ENCODE data around the gene ENDOU.

GRCh38 chr12:47722941-47723631 is 2.2 kb downstream of the ENDOU start:
- TF ChIP-seq, protein P1, sequence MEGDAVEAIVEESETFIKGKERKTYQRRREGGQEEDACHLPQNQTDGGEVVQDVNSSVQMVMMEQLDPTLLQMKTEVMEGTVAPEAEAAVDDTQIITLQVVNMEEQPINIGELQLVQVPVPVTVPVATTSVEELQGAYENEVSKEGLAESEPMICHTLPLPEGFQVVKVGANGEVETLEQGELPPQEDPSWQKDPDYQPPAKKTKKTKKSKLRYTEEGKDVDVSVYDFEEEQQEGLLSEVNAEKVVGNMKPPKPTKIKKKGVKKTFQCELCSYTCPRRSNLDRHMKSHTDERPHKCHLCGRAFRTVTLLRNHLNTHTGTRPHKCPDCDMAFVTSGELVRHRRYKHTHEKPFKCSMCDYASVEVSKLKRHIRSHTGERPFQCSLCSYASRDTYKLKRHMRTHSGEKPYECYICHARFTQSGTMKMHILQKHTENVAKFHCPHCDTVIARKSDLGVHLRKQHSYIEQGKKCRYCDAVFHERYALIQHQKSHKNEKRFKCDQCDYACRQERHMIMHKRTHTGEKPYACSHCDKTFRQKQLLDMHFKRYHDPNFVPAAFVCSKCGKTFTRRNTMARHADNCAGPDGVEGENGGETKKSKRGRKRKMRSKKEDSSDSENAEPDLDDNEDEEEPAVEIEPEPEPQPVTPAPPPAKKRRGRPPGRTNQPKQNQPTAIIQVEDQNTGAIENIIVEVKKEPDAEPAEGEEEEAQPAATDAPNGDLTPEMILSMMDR (conservative IDR thresholded peaks at IDR 0.05 in 1 of 2, IDR thresholded peaks at IDR 0.05 in 1 of 2; ENCODE audit: low read depth in 1 of 2, low read length in 2 of 2) = no peak
- TF ChIP-seq EZH2 (IDR thresholded peaks at IDR 0.05; ENCODE audit: low read length, missing control alignments) = no peak
